ENCODE results near the gene DAB1. TPM values are rescaled to one million over a fixed set of nuclear protein-coding genes. Genes with fewer than 3 reads are reported as not detected.

The DAB1 gene
- total RNA-seq, 1 donor from 2014 or later, result 1.6 TPM

GRCh38 chr1:57252597-57253294 is 171.1 kb downstream of the DAB1 start:
- DNase-seq (ENCODE audit: low read depth) (no peak), FAIRE-seq (no peak)
- Histone ChIP-seq H3K9ac (ENCODE audit: low read length) (no peak overlapping the region), H3K27ac (ENCODE audit: low read depth, low read length) (no peak overlapping the region), H3K4me2 (ENCODE audit: low read length) (no peak overlapping the region), H3K36me3 (ENCODE audit: insufficient read depth, low read length) (no peaks in the 10 kb centered on the region), H3K4me3 (ENCODE audit: insufficient read depth, low read depth, low read length) (no peak overlapping the region), H3K4me1 (ENCODE audit: insufficient read depth, low read length) (no peaks in the 10 kb centered on the region), H2AFZ (ENCODE audit: low read depth, low read length) (no peak overlapping the region), H3K79me2 (ENCODE audit: insufficient read depth, low read length) (no peaks in the 10 kb centered on the region), H3K27me3 (ENCODE audit: insufficient read depth, low read length) (no peaks in the 10 kb centered on the region), H3K9me3 (ENCODE audit: insufficient read depth, low read depth, low read length) (no peaks in the 10 kb centered on the region), H4K20me1 (ENCODE audit: insufficient read depth, low read length) (no peaks in the 10 kb centered on the region)
- H3K9me3 Mint-ChIP-seq (ENCODE audit: unreplicated experiment), result no peaks in the 10 kb centered on the region
- H3K36me3 Mint-ChIP-seq (ENCODE audit: low read depth, unreplicated experiment), result no peaks in the 10 kb centered on the region
- TF ChIP-seq EZH2 (IDR thresholded peaks at IDR 0.05; ENCODE audit: insufficient read depth, low read length) (no peak), CTCF (IDR thresholded peaks at IDR 0.05; ENCODE audit: insufficient read depth, low read depth, low read length) (no peak)
- no peaks in the 10 kb centered on the region for H3K4me1 Mint-ChIP-seq (ENCODE audit: low read depth, unreplicated experiment)
- H3K27ac Mint-ChIP-seq (ENCODE audit: unreplicated experiment), result no peak overlapping the region
- no peaks in the 10 kb centered on the region for H3K27me3 Mint-ChIP-seq (ENCODE audit: low read depth, unreplicated experiment)
- H3K4me3 Mint-ChIP-seq (ENCODE audit: unreplicated experiment), result no peak overlapping the region

GRCh38 chr1:57250021-57250420 is 173.8 kb downstream of the DAB1 start:
- H3K27ac Mint-ChIP-seq (ENCODE audit: unreplicated experiment), result no peak overlapping the region
- no peak for DNase-seq (ENCODE audit: low read depth)
- TF ChIP-seq EZH2 (IDR thresholded peaks at IDR 0.05; ENCODE audit: insufficient read depth, low read length) (no peak), CTCF (IDR thresholded peaks at IDR 0.05; ENCODE audit: insufficient read depth, low read depth, low read length) (no peak)

GRCh38 chr1:57249511-57249910 is 174.3 kb downstream of the DAB1 start:
- no peak for DNase-seq (ENCODE audit: low read depth)
- no peaks in the 10 kb centered on the region for H3K27me3 ChIP-seq (ENCODE audit: insufficient read depth, low read length)
- Mint-ChIP-seq H3K9me3 (ENCODE audit: unreplicated experiment) (peaks cover 4% of the 10 kb centered on the region), H3K27ac (ENCODE audit: unreplicated experiment) (no peak overlapping the region), H3K36me3 (ENCODE audit: low read depth, unreplicated experiment) (no peaks in the 10 kb centered on the region), H3K4me3 (ENCODE audit: unreplicated experiment) (no peak overlapping the region), H3K4me1 (ENCODE audit: low read depth, unreplicated experiment) (no peaks in the 10 kb centered on the region), H3K27me3 (ENCODE audit: low read depth, unreplicated experiment) (no peaks in the 10 kb centered on the region)
- no peak overlapping the region for H3K4me2 ChIP-seq (ENCODE audit: low read length)
- H4K20me1 ChIP-seq (ENCODE audit: insufficient read depth, low read length), result no peaks in the 10 kb centered on the region
- no peak for FAIRE-seq
- no peaks in the 10 kb centered on the region for H3K79me2 ChIP-seq (ENCODE audit: insufficient read depth, low read length)
- no peaks in the 10 kb centered on the region for H3K36me3 ChIP-seq (ENCODE audit: insufficient read depth, low read length)
- H3K4me1 ChIP-seq (ENCODE audit: insufficient read depth, low read length), result no peaks in the 10 kb centered on the region
- H3K9me3 ChIP-seq (ENCODE audit: insufficient read depth, low read depth, low read length), result no peaks in the 10 kb centered on the region
- TF ChIP-seq CTCF (IDR thresholded peaks at IDR 0.05; ENCODE audit: insufficient read depth, low read depth, low read length) (no peak), EZH2 (IDR thresholded peaks at IDR 0.05; ENCODE audit: insufficient read depth, low read length) (no peak)
- no peak overlapping the region for H2AFZ ChIP-seq (ENCODE audit: low read depth, low read length)
- H3K4me3 ChIP-seq (ENCODE audit: insufficient read depth, low read depth, low read length), result no peak overlapping the region
- no peak overlapping the region for H3K27ac ChIP-seq (ENCODE audit: low read depth, low read length)
- no peak overlapping the region for H3K9ac ChIP-seq (ENCODE audit: low read length)

More at GRCh38 chr1:57250021-57250420, 173.8 kb downstream of the DAB1 start:
- Histone ChIP-seq H2AFZ (ENCODE audit: low read depth, low read length) (no peak overlapping the region), H3K79me2 (ENCODE audit: insufficient read depth, low read length) (no peaks in the 10 kb centered on the region), H3K27me3 (ENCODE audit: insufficient read depth, low read length) (no peaks in the 10 kb centered on the region), H3K4me2 (ENCODE audit: low read length) (no peak overlapping the region), H3K9ac (ENCODE audit: low read length) (no peak overlapping the region), H3K4me3 (ENCODE audit: insufficient read depth, low read depth, low read length) (no peak overlapping the region), H3K27ac (ENCODE audit: low read depth, low read length) (no peak overlapping the region), H3K4me1 (ENCODE audit: insufficient read depth, low read length) (no peaks in the 10 kb centered on the region), H3K9me3 (ENCODE audit: insufficient read depth, low read depth, low read length) (no peaks in the 10 kb centered on the region), H3K36me3 (ENCODE audit: insufficient read depth, low read length) (no peaks in the 10 kb centered on the region), H4K20me1 (ENCODE audit: insufficient read depth, low read length) (no peaks in the 10 kb centered on the region)
- no peaks in the 10 kb centered on the region for H3K4me1 Mint-ChIP-seq (ENCODE audit: low read depth, unreplicated experiment)
- peaks cover 3% of the 10 kb centered on the region for H3K9me3 Mint-ChIP-seq (ENCODE audit: unreplicated experiment)
- FAIRE-seq, result no peak
- H3K27me3 Mint-ChIP-seq (ENCODE audit: low read depth, unreplicated experiment), result no peaks in the 10 kb centered on the region
- no peaks in the 10 kb centered on the region for H3K36me3 Mint-ChIP-seq (ENCODE audit: low read depth, unreplicated experiment)
- H3K4me3 Mint-ChIP-seq (ENCODE audit: unreplicated experiment), result no peak overlapping the region

Measured in astrocyte (in vitro differentiated cells and primary cell).